Gastrocnemius medialis (tissue), 4 donors: ENCODE measurements around the gene TUBB1.

Source experiments
- POLR2A ChIP-seq, 2 donors: fragments of 450-650 bp; IDR thresholded peaks; one replicate each; pipeline ENCODE4 v1.6.1; 2017; ENCODE audit warnings: antibody characterized with exemption in 2 of 2, mild to moderate bottlenecking in 2 of 2, moderate library complexity in 2 of 2
- TF ChIP-seq, protein P1 (sequence below), 5 experiments: fragments of 450-650 bp in 3 of 5; fragments of 200-600 bp in 2 of 5; sonication (generic) in 2 of 5; IDR thresholded peaks in 4 of 5; conservative IDR thresholded peaks in 1 of 5; 1 replicate in 4 of 5; 2 replicates in 1 of 5; pipeline ENCODE4 v1.5.1; 2016 to 2019; ENCODE audit warnings: antibody characterized with exemption in 5 of 5, mild to moderate bottlenecking in 3 of 5, moderate library complexity in 3 of 5

DNA sequence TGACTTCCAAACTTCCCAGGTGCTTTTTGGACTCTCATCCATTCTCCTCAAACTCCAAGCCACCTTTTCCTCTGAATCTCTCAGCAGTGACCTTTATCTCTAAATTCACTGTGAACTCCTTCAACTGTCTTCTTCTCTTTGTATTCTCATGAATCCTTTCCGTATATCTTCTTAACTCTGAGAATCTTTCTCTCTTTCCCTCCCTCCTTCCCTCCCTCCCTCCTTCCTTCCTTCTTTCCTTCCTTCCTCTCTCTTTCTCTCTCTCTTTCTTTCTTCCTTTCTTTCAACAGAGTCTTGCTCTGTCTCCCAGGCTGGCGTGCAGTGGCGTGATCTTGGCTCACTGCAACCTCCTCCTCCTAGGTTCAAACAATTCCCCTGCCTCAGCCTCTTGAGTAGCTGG is 27.6 kb downstream of the TUBB1 start:
- TF ChIP-seq, protein P1, sequence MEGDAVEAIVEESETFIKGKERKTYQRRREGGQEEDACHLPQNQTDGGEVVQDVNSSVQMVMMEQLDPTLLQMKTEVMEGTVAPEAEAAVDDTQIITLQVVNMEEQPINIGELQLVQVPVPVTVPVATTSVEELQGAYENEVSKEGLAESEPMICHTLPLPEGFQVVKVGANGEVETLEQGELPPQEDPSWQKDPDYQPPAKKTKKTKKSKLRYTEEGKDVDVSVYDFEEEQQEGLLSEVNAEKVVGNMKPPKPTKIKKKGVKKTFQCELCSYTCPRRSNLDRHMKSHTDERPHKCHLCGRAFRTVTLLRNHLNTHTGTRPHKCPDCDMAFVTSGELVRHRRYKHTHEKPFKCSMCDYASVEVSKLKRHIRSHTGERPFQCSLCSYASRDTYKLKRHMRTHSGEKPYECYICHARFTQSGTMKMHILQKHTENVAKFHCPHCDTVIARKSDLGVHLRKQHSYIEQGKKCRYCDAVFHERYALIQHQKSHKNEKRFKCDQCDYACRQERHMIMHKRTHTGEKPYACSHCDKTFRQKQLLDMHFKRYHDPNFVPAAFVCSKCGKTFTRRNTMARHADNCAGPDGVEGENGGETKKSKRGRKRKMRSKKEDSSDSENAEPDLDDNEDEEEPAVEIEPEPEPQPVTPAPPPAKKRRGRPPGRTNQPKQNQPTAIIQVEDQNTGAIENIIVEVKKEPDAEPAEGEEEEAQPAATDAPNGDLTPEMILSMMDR (IDR thresholded peaks at IDR 0.05 in 4 of 5, conservative IDR thresholded peaks at IDR 0.05 in 1 of 5): no peak
- no peak for TF ChIP-seq POLR2A (IDR thresholded peaks at IDR 0.05)
